ENCODE data around the gene KCNQ4.

The KCNQ4 gene

DNA sequence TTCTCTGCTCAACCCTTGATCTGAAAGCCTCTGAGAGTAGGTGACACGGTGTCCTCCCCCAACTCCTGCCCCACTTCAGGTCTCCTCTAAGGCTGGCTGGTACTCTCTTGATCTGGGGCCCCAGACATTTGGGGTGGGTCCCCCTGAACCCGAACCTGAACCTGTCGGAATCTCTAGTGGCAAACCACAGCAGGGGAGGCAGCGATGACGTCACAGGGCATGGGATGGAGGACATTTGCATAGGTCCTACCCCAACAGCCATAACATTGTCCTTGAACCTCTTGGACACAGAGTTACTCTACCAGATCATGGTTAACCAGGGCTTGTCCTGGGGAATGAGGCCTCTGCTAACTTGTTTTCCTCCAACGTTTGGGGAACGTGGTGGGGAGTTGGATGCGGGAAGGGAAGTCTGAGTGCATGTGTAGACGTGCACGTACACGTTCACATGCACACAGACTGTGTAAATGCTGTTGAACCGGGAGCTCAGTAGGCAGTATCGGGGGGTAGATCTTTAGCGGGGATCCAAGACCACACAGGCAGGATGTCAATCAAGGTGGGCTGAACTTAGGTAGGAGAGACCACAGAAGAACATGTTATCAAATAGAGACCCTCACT, 46.2 kb downstream of the KCNQ4 start:
- H3K27me3 ChIP-seq (ENCODE audit: control insufficient read depth, insufficient read depth, low read length): no peaks in the 10 kb centered on the region

DNA sequence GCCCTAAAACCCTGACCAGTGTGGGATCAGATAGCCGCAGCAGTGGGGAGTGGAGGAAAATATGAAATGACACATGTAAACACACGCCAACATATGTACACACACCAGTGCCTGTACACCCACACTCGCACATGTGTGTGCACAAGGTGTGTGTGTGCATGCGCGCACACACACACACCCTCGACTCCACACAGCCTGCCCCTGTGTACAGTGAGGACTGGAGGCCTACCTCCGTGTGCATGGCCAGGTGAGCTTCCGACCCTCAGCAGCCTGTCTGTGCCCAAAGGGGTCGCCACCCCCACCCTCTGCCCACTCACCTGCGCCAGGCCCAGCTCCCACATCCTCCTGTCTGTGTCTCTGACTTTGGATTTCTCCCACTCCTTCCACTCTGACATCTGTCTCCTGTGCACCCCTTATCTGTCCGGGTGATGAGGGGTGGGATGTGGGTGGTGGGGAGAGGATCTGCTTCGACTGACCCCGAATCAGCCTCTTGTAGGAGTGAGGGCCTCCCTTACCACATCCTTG, 46.9 kb downstream of the KCNQ4 start:
- Histone ChIP-seq H3K27ac (no peak overlapping the region), H3K79me2 (no peaks in the 10 kb centered on the region), H3K9me3 (ENCODE audit: control insufficient read depth, low read length) (no peaks in the 10 kb centered on the region), H3K36me3 (ENCODE audit: control insufficient read depth, insufficient read depth, low read length) (no peaks in the 10 kb centered on the region), H3K4me3 (ENCODE audit: low read depth, low read length) (no peak overlapping the region), H2AFZ (no peak overlapping the region), H3K9ac (no peak overlapping the region), H3K27me3 (ENCODE audit: control insufficient read depth, insufficient read depth, low read length) (no peaks in the 10 kb centered on the region), H3K4me1 (no peaks in the 10 kb centered on the region), H3K4me2 (ENCODE audit: low read length) (no peak overlapping the region)
- TF ChIP-seq, protein P1, sequence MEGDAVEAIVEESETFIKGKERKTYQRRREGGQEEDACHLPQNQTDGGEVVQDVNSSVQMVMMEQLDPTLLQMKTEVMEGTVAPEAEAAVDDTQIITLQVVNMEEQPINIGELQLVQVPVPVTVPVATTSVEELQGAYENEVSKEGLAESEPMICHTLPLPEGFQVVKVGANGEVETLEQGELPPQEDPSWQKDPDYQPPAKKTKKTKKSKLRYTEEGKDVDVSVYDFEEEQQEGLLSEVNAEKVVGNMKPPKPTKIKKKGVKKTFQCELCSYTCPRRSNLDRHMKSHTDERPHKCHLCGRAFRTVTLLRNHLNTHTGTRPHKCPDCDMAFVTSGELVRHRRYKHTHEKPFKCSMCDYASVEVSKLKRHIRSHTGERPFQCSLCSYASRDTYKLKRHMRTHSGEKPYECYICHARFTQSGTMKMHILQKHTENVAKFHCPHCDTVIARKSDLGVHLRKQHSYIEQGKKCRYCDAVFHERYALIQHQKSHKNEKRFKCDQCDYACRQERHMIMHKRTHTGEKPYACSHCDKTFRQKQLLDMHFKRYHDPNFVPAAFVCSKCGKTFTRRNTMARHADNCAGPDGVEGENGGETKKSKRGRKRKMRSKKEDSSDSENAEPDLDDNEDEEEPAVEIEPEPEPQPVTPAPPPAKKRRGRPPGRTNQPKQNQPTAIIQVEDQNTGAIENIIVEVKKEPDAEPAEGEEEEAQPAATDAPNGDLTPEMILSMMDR (IDR thresholded peaks at IDR 0.05): no peak

More for the DNA sequence above, 46.2 kb downstream of the KCNQ4 start:
- Histone ChIP-seq H3K79me2 (no peaks in the 10 kb centered on the region), H3K4me1 (no peaks in the 10 kb centered on the region), H2AFZ (no peak overlapping the region), H3K9me3 (ENCODE audit: control insufficient read depth, low read length) (no peaks in the 10 kb centered on the region), H3K27ac (no peak overlapping the region), H3K36me3 (ENCODE audit: control insufficient read depth, insufficient read depth, low read length) (no peaks in the 10 kb centered on the region), H3K9ac (no peak overlapping the region), H3K4me3 (ENCODE audit: low read depth, low read length) (no peak overlapping the region), H3K4me2 (ENCODE audit: low read length) (no peak overlapping the region)
- TF ChIP-seq, protein P1 (IDR thresholded peaks at IDR 0.05): no peak

DNA sequence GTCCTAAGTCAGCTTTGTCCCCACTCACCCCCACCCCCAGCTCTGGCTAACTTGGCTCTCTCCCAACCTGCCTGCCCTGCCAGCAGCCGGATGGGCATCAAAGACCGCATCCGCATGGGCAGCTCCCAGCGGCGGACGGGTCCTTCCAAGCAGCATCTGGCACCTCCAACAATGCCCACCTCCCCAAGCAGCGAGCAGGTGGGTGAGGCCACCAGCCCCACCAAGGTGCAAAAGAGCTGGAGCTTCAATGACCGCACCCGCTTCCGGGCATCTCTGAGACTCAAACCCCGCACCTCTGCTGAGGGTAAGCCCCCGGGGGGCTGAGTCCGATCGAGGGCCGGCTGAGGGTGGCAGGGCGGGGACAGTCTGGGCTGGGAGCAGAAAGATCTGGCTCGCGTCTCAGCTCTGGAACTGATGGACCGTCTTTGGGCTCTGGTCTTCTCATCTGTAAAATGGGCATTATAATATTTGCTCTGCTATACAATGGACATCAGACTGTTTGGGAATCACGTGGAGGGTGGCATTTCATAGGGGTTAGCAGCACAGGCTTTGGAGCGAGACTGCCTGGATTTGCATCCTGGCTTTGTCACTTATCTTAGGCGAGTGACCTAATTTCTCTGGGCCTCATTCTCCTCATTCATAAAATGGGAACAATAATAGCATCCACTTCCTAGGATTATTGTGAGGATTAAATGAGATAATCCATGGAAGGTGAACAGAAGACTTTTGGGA, 47.6 kb downstream of the KCNQ4 start:
- Histone ChIP-seq H3K4me1 (no peaks in the 10 kb centered on the region), H3K27ac (no peak overlapping the region), H2AFZ (no peak overlapping the region), H3K27me3 (ENCODE audit: control insufficient read depth, insufficient read depth, low read length) (no peaks in the 10 kb centered on the region), H3K79me2 (no peaks in the 10 kb centered on the region), H3K4me3 (ENCODE audit: low read depth, low read length) (no peak overlapping the region), H3K9me3 (ENCODE audit: control insufficient read depth, low read length) (no peaks in the 10 kb centered on the region), H3K9ac (no peak overlapping the region), H3K36me3 (ENCODE audit: control insufficient read depth, insufficient read depth, low read length) (no peaks in the 10 kb centered on the region), H3K4me2 (ENCODE audit: low read length) (no peak overlapping the region)
- TF ChIP-seq, protein P1 (IDR thresholded peaks at IDR 0.05): no peak

DNA sequence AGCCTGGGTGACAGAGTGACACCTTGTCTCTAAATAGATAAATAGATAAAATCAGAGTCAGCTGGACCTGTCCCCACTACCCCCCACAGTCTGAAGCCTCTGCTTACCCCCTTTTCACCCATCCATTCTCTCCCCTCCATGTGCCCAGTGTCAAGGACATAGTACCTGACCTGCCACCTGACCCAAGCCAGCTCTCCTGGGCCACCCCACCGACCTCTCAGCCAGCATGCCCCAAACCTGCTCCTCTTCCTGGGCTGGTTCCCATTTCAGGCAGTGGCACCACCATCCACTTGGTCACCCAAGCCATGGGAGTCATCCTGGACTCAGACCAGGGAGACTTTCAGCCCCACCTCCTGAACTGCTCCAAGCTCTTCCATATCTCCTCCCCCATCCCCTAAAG, 50.4 kb downstream of the KCNQ4 start:
- no peak overlapping the region for H3K4me2 ChIP-seq (ENCODE audit: low read length)
- TF ChIP-seq, protein P1 (IDR thresholded peaks at IDR 0.05): no peak
- H3K27me3 ChIP-seq (ENCODE audit: control insufficient read depth, insufficient read depth, low read length): no peaks in the 10 kb centered on the region
- H3K9ac ChIP-seq: no peak overlapping the region
- H3K4me1 ChIP-seq: no peaks in the 10 kb centered on the region
- H3K79me2 ChIP-seq: no peaks in the 10 kb centered on the region
- H2AFZ ChIP-seq: no peak overlapping the region
- no peaks in the 10 kb centered on the region for H3K9me3 ChIP-seq (ENCODE audit: control insufficient read depth, low read length)
- no peak overlapping the region for H3K27ac ChIP-seq
- no peak overlapping the region for H3K4me3 ChIP-seq (ENCODE audit: low read depth, low read length)
- H3K36me3 ChIP-seq (ENCODE audit: control insufficient read depth, insufficient read depth, low read length): no peaks in the 10 kb centered on the region

Data from parathyroid adenoma (tissue), 2 donors.